Activated gamma-delta T cell treated with anti-CD3 and anti-CD28 coated beads, Interleukin-2, amount 50 U/mL, for 16 hours (primary cell): ENCODE measurements around the gene CIDEC.

Experiments
- DNase-seq: peaks from one replicate; pipeline ENCODE4 v3.0.0-alpha.2; 2020; ENCODE audit warnings: low read depth

The CIDEC gene

DNA sequence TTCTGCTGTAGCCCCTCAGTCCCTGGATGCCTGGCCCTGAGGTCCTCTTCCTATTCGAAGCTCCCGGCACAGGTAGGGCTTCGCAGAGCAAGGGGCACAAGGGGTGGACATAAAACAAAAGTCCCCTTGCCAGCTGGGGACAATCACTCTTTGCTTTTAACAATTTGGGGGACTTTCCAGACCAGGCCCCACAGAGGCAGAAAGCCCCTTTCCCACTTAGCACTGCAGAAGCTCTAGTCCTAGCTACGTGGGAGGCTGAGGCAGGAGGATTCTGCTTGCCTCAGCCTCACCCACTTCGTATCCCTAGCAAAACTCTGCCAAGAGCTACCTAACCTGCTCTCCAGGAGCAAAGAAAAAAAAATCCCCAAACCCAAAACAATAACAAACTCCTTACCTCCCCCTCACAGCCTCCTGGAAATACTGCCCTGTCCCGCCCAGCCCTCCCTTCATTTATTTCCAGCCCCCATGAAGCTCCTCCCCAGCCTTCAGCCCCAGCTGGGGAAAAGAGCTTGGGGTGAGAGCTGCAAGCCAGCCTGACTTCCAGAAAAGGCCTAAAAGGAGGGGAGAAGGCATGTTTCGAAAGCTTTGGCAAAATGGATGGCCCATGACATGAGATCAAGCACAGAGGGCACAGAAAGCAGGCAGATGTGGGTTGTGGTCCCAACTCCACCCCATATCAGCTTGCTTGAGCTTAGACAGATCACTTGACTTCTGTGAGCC is at the start of gene CIDEC:
Gene CIDEC, minus strand, starts transcription at position 424 of the 720 bp plus-strand sequence. CDS start 1,767 bp downstream, outside the sequence.
- DNase-seq: no peak

- DNase-seq: no peak
Observed at GRCh38 chr3:9928158-9928557, 48.1 kb upstream of the CIDEC start.

DNA sequence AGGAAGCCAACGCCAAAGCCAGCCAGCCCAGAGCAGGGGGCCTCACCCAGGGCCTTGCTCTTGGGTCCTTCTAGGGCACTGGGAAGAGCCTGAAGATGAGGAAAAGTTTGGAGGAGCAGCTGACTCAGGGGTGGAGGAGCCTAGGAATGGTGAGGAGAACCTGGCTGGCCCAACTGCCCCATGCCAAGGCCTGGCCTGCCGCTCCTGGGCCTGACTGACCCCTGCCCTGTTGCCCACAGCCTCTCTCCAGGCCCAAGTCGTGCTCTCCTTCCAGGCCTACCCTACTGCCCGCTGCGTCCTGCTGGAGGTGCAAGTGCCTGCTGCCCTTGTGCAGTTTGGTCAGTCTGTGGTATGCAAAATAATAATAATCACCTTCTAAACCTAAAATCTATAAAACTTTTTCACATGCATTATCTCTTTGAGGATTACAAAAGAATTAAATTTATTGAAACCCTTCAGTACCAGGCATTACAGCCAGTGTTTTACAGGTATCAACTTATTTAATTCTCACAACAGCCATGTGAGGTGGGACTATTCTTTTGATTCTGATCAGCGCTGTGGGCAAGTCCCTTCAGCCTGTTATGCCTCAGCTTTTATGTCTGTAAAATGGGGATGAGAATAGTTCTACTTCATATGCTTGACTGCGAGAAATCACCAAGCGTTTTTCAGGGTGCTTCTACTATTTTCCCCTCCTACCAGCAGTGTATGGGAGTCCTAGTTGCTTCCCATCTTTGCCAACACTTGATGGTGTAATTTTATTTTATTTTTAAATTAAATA is 38.4 kb upstream of the CIDEC start:
- DNase-seq: no peak

DNA sequence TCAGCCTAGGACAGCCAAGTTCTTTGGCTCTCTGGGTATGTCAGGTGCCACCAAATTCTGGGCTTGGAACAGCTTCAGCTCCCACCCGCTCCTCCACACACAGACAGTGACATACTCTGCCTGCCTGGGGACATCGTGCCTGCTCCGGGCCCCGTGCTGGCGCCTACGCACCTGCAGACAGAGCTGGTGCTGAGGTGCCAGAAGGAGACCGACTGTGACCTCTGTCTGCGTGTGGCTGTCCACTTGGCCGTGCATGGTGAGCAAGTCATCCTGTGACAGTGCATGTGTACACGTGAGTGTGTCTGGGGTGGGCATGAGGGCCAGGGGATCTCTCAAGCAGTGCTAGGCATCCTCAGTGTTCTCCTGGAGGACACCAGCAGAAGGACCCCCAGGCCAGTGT is 37.8 kb upstream of the CIDEC start:
- DNase-seq: no peak

- peak; percentile 14 for DNase-seq
Observed at GRCh38 chr3:9916734-9917680, 37.0 kb upstream of the CIDEC start, which contains the start of gene IL17RC. Gene IL17RC (plus strand): TSS chr3:9917098. CDS start chr3:9917316, 218 bp downstream.

DNA sequence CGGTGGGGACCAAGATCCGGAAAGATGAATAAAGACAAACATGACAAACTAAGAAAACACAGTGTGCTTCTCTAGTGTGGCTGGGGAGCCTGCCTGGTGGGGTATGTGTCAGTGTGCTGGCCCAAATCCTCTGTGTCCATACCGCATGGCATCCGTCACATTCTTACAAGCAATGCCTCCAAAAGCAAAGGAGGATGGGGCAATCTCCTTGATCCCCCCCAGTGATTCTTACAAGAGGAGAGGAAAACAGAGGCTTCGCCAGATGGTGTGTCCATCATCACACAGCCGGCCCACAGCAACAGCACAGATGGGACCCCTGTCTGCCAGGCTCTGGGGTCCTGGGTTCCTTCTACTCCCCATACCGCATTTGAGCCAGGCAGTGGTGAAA is 36.3 kb upstream of the CIDEC start:
- DNase-seq: no peak

DNA sequence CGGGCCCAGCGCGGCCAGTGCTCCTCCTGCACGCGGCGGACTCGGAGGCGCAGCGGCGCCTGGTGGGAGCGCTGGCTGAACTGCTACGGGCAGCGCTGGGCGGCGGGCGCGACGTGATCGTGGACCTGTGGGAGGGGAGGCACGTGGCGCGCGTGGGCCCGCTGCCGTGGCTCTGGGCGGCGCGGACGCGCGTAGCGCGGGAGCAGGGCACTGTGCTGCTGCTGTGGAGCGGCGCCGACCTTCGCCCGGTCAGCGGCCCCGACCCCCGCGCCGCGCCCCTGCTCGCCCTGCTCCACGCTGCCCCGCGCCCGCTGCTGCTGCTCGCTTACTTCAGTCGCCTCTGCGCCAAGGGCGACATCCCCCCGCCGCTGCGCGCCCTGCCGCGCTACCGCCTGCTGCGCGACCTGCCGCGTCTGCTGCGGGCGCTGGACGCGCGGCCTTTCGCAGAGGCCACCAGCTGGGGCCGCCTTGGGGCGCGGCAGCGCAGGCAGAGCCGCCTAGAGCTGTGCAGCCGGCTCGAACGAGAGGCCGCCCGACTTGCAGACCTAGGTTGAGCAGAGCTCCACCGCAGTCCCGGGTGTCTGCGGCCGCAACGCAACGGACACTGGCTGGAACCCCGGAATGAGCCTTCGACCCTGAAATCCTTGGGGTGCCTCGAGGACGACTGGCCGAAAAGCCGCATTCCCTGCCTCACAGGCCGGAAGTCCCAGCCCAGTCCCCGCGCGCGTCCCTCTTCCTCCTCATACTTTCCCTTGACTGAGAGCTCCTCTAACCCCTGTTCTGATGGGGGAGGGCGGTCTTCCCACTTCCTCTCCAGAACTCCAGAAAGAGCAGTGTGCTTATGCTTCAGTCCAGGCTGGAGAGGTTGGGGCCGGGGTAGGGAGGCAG is 35.4 kb upstream of the CIDEC start:
- no peak for DNase-seq

- DNase-seq: no peak
Observed at GRCh38 chr3:9914559-9915253, 34.7 kb upstream of the CIDEC start.

GRCh38 chr3:9914011-9914410 is 34.0 kb upstream of the CIDEC start:
- no peak for DNase-seq

- no peak for DNase-seq
Observed at GRCh38 chr3:9913601-9914000, 33.5 kb upstream of the CIDEC start.

DNA sequence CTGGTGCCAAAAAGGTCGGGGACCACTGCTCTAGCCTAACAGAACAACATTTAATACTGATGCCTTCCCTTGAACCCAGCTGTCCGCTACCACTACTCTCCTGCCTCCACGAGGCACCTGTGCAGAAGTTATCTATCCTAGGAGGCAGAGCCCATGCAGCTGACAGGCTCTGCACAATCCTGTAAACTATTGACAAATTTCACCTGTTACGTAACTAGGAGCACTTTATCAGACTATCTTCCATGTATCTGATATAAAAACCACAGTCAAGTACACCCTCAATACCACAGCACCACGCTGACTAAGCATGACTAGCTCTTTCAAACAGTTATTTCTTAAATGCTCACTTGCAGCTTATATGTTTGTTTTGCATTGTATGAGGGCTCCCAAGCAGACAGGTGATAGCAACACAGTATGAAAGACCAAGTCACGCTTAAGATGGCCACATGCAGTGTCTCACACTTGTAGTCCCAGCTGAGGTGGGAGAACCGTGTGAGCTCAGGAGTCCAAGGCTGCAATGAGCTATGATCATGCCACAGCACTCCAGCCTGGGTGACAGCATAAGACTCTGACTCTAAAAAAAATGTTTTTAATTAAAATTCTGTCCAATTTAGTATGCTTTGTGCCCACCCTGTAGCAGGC is 32.4 kb upstream of the CIDEC start:
- no peak for DNase-seq

DNA sequence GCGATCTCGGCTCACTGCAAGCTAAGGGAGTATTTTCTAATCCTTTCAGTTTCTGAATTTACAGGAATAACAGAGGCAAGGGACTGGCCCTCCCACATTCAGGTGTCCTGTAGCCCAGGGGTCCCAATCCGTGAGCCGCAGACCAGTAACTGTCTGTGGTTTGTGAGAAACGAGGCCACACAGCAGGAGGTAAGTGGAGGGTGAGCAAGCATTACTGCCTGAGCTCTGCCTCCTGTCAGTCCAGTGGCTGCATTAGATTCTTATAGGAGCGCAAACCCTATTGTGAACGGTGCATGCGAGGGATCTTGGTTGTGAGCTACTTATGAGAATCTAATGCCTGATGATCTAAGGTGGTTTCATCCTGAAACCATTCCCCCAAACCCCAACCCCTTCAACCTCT is 31.8 kb upstream of the CIDEC start:
- DNase-seq: no peak

GRCh38 chr3:9909221-9910013 is 29.4 kb upstream of the CIDEC start:
- DNase-seq: no peak

GRCh38 chr3:9908286-9908685 is 28.2 kb upstream of the CIDEC start:
- DNase-seq: no peak

DNA sequence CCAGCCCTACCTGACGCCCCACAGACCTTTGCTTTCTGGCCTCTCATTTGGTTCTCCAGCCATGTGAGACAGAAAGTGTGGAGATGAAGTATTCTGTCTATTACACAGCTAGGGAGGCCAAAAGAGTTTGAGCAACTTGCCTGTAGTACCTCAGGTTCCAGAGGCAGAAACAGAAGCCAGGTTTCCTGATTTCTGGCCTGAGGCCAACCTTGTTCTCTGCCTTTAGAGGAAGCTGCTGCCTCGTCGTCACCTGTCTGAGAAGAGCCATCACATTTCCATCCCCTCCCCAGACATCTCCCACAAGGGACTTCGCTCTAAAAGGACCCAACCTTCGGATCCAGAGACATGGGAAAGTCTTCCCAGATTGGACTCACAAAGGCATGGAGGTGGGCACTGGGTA is 26.4 kb upstream of the CIDEC start:
- DNase-seq: no peak

- no peak for DNase-seq
Observed at GRCh38 chr3:9903904-9904303, 23.9 kb upstream of the CIDEC start.

- DNase-seq: no peak
Observed at GRCh38 chr3:9903238-9903624, 23.2 kb upstream of the CIDEC start.

- DNase-seq: no peak
Observed at GRCh38 chr3:9902372-9903237, 22.6 kb upstream of the CIDEC start, which contains the start of gene IL17RE. Gene IL17RE (plus strand): TSS chr3:9902848. CDS start chr3:9902933, 85 bp downstream.
